NCI-H774 (cell line): ENCODE data around the gene FRMD6.

Source experiments
- DNase-seq: peaks from one replicate; lab custom pipeline; 2025; lab: John Stamatoyannopoulos, UW

Gene FRMD6

DNA sequence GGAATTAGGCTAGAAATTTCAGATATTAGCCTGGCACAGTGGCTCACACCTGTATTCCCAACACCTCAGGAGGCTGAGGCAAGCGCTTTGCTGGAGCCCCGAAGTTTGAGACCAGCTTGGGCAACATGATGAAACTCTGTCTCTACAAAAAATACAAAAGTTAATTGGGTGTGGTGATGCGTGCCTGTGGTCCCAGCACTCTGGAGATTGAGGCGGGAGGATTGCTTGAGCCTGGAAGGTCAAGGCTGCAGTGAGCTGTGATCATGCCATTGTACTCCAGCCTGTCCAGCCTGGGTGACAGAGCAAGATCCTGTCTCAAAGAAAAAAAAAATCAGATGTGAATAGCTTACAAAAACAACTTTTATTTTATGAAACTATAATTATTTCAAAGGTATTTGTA lies 15.1 kb downstream of the FRMD6 start:
- no peak for DNase-seq

GRCh38 chr14:51668870-51669269 lies 17.2 kb downstream of the FRMD6 start:
- DNase-seq: no peak

GRCh38 chr14:51674294-51675002 lies 22.7 kb downstream of the FRMD6 start:
- DNase-seq: no peak

DNA sequence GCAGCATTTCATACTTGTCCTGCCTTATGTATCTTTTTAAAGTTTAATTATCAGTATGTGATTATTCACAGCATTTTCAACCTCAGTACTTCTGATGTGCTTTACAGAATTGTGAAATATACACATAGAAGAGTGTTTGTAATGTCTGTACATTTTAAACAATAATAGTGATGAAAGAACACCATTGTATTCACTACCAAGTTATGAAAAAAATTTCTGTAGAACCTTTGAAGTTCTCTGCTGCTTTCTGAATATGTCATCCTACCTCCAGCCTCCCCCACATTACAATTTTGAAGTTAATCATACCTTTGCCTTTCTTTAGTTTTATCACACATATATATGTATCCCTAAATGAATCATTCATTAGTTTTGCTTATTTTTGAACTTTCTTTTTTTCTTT lies 24.8 kb downstream of the FRMD6 start:
- no peak for DNase-seq

GRCh38 chr14:51677266-51677665 lies 25.6 kb downstream of the FRMD6 start:
- no peak for DNase-seq

DNA sequence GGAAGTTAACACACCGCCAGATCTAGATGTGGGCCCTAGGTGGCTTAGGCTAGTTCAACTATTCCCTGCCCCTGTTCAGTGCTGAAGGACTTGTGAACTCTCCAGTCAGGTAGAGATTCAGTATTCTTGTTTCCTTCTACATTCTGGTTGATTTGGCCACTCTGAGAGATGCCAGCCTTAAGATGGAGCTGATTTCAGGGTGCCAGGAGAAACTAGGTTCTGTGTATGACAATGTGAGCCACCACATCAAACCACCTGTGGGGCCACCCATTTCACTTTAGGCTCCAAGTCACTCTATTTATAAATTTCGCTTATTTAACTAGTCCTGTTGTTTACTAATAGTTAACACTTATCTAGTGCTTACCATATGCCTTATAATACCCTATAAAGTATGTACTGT lies 26.0 kb downstream of the FRMD6 start:
- no peak for DNase-seq

DNA sequence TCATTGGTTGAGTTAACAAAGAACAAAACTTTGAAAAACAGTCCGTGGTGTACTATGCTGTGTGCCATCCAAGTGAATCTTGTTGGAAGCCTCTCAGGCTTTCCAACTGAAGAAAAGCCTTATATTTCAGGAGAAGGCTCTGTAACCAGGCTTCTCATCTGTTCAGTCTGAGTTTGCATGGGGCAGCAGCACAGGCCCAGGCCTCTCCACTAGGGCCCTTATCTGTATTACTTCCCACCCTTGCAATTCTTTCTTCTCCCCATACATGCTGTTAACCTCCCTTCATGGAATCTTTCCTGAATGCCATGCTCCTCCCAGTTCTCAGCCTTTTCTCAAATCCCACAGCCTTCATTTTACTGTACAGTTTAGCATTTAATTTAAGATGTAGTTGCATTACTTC lies 28.3 kb downstream of the FRMD6 start:
- no peak for DNase-seq

DNA sequence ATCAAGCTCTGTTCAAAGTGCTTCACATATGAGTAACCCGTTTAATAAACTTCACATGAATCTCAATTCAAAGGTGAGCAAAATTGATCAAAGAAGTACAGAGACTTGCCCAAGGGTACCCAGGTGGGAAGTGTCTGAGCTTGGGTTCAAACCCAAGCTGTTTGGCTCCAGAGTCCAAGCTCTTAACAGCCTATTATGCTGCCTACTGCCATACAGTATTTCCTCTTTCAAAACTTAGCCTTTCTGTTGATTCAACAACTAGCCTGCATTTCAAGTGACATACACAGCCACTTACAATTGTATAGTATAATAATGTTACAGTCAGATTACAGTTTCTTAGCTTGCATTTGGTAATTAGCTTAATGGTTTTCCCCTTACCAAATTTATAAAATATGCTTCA lies 29.7 kb downstream of the FRMD6 start:
- no peak for DNase-seq

GRCh38 chr14:51682411-51682810 lies 30.7 kb downstream of the FRMD6 start:
- no peak for DNase-seq

DNA sequence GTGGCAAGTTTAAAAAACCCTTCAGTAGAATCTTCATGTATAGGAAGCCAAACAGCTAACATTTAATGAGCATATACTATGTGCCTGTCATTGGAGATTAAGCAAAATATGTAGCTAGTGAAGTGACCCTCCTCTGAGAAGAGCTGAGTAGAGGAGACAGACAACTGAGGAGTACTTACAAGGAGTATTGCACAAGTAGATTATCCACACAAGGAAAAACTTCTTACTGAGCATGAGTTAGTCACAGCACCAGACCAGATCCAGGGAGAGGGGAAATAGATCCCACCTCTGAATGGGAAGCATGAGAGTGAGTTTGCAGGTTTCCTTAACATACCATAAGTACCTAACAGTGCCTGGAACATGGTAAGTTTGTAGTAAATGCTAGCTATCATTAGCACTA lies 33.0 kb downstream of the FRMD6 start:
- DNase-seq: no peak

DNA sequence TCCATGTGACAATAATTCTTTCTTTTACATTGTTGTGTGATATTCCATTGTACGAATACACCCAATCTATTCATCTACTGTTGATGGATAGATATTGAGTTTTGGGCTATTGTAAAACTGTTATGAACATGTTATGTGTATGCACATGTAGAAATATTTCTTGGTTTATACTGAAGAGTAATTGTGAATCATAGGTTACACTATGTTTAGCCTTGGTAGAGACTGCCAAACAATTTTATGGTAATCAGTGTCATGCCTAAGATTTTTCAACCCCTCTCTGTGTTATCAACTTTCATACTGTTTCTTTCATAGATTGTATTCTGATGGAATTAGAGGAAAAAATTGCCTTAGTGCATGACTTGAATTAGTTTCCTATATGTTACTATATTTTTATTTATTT lies 39.5 kb downstream of the FRMD6 start:
- no peak for DNase-seq

DNA sequence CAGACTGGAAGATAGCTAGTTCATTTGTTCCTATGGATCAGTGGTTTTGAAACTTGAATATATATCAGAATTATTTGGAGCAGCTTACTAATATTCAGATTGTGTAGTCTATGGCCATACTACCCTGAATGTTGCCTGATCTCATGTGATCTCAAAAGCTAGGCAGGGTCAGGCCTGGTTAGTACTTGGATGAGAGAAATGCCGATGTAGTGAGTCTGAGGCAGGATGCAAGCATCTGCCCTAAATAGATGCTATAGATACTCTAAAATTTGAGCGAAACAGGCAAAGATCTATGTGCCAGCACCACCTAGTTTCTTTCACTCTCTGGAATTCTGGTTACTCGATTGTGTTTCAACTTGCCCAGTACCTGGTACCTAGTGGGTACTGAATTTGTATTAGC lies 40.9 kb downstream of the FRMD6 start:
- DNase-seq: no peak

GRCh38 chr14:51697848-51698247 lies 46.1 kb downstream of the FRMD6 start:
- no peak for DNase-seq

DNA sequence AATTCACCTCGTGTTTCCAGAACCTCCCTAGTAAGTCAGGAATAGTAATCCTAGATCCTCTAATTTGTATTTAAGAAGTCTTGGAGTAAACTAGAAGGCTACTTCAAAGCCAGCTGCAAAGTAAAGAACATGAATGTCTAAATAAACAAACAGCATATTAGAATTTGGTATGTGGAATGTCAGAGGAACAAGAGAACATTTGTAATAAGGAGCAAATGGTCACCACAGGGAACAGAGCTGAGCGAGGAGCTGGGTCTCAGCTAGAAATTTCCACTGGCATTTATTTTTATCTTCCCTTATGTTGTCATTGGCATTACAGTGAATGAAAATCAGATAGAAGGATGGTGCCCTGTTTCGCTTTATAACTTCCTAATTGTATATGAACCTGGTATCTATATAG lies 50.2 kb downstream of the FRMD6 start:
- DNase-seq: no peak

DNA sequence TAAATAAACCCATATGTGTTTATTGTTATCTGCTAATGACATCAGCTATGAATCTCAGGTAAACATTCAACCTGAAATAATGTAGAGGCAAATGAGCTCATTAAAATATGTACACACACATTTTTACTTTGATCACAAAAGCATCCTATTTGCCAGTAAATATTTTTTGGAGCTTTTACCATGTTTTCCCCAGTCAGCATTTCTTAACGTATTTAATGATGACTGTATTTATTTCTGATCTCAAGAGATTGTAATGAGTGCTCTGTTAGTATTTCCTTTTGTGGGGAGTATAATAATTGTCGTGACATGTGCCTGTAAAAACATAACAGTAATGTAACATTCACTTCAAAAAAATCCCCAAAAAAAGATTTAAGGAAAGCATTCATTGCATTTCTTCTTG lies 52.1 kb downstream of the FRMD6 start:
- no peak for DNase-seq

DNA sequence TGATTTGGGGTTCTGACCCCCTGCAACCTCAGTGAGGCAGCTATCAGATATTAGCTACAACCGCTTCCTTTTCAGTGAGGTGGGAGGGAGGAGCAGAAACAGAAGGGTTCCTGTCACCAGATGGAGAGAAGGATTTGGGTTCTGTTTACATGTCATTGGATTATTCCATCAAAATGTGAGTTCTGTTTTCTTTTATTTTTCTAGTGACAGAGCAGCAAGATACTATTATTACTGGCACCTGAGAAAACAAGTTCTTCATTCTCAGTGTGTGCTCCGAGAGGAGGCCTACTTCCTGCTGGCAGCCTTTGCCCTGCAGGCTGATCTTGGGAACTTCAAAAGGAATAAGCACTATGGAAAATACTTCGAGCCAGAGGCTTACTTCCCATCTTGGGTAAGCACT lies 52.8 kb downstream of the FRMD6 start:
- DNase-seq: no peak

DNA sequence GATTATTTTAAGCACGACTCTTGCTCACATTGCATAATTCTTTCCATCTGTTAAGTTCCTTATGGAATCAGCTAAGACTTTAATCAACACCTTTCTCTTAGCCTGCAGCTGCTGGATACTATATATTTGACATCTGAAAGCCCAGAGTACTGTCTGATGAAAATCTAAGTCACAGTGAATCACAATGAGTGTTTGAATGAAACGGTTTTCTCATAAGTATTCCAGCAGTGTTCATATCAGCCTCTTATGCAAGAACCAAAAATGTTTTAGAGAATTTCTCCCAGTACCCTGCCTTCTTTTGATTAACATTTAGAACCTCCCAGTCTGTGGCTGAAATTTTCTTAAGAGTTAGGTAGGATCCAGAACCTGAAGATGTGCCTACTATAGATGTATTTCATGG lies 55.6 kb downstream of the FRMD6 start:
- DNase-seq: no peak

GRCh38 chr14:51711505-51711904 lies 59.8 kb downstream of the FRMD6 start:
- DNase-seq: no peak

GRCh38 chr14:51715250-51715649 lies 63.5 kb downstream of the FRMD6 start:
- no peak for DNase-seq

DNA sequence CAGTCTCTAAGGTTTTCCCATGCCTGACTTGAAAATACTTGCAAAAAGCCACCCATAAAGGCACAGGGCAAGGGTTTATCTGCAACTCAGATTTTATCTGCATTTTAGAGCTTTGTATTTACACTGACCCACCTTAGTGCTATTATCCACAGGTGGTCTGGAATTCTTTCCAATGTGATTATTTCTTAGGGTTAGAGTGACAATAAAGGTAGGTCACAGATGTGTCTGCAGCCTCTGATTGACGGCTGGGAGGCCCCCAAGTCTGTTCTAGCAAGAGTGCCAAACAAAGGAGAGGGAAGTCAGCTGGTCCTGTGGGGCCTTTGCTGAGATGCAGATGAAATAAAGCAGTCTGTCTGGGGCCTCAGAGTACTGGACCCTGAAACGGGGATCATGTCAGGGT lies 64.0 kb downstream of the FRMD6 start:
- no peak for DNase-seq

DNA sequence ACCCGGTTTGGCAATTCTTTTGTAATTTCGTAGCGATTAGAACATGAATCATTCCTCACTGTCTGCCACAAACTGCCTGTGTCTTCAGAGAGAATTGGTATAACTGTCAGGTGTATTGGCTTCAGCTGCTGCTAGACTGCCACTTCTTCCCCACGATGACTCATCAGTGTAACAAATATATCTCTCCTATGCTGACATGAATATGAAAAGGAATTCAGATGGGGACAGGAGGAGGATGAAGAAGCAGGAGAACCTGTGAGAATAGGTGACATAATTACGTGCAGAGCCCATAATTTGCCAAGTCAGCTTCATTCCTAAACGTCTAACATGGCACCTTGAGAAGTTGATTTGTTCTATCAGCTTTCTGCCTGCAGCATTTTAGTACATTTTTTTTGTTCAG lies 64.9 kb downstream of the FRMD6 start:
- DNase-seq: no peak

DNA sequence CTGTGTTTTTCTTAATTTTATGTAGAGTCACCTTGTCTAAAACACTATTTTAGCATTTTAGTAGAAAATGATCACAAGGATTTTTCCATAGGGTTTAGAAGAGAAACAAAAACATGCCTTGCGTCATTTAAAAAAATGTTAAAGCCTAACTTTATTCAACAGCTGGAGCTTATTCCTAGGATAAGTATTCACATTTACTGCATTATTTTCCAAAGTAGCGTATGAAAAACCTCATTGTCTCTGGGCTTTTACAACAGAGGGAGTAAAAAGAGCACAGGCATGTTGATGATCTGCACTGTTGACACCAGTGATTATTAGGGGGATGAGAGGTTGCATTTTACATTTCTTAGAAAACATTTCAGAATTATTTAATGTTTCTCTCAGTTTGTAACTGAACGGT lies 66.1 kb downstream of the FRMD6 start:
- DNase-seq: no peak

- no peak for DNase-seq
Measured at GRCh38 chr14:51719955-51720354, 68.2 kb downstream of the FRMD6 start.

DNA sequence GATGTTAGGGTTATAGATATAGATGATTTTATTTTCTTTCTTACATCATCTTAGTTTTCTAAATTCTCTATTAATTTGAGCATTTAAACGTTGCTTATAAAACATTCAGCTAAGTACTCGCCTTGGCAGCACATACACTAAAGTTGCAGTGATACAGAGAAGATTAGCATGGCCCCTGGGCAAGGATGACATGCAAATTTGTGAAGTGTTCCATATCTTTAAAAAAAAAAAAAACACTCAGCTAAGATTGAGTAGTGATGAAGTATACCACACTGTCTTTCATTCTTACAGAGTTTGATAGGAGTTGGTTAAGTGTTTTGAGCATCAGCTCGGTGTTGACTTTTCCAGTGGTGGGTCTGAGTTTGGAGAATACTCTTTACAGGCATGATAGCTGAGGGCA lies 72.3 kb downstream of the FRMD6 start:
- no peak for DNase-seq

DNA sequence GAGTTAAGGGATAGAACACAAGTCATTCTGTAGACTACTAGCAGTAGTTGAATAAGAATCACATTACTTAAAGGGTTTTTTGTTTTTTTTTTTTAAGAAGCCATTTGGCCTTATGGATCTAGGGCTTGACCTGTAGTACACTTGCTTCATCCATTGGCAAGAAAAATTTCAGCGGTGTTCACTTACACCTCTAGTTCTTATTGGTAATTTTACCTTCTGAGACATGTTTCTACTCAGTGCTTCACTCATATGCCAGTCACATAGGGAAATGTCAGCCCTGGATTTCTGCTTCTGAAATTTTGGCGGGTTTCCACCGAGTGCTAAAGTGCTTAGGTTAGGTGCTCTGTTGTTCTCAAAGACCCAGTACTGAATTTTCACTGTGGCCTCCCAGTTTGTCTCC lies 72.9 kb downstream of the FRMD6 start:
- DNase-seq: no peak
